GDM1 (cell line): ENCODE measurements around the gene TRIM73.
"Not testable (repeated sequence)": the region's sequence is repeated elsewhere in the genome, so short reads cannot be mapped to it uniquely, and the experiment has no call there.

Experiments used
- DNase-seq: peaks from one replicate; lab custom pipeline; 2025; lab: John Stamatoyannopoulos, UW

The TRIM73 gene

GRCh38 chr7:75395329-75395728 lies at the start of gene TRIM73:
TRIM73 (plus strand) TSS chr7:75395629; CDS start chr7:75398934, 3,305 bp downstream.
- not testable (repeated sequence) for DNase-seq

- DNase-seq = not testable (repeated sequence)
Observed at GRCh38 chr7:75358671-75359541, 36.5 kb upstream of the TRIM73 start.

GRCh38 chr7:75359542-75359848 lies 35.9 kb upstream of the TRIM73 start:
- DNase-seq = not testable (repeated sequence)

- not testable (repeated sequence) for DNase-seq
Observed at GRCh38 chr7:75364079-75364478, 31.4 kb upstream of the TRIM73 start.

GRCh38 chr7:75366643-75367042 lies 28.8 kb upstream of the TRIM73 start:
- DNase-seq = not testable (repeated sequence)

GRCh38 chr7:75367313-75367712 lies 28.1 kb upstream of the TRIM73 start:
- DNase-seq = not testable (repeated sequence)

- DNase-seq = not testable (repeated sequence)
Observed at GRCh38 chr7:75374144-75374518, 21.3 kb upstream of the TRIM73 start.

- not testable (repeated sequence) for DNase-seq
Observed at GRCh38 chr7:75374519-75375317, 20.7 kb upstream of the TRIM73 start.

GRCh38 chr7:75393194-75393593 lies 2.2 kb upstream of the TRIM73 start:
- DNase-seq = not testable (repeated sequence)

GRCh38 chr7:75397865-75398264 lies 2.4 kb downstream of the TRIM73 start:
- DNase-seq = not testable (repeated sequence)

- DNase-seq = not testable (repeated sequence)
Observed at GRCh38 chr7:75398771-75399700, 3.6 kb downstream of the TRIM73 start.

GRCh38 chr7:75400575-75400974 lies 5.1 kb downstream of the TRIM73 start:
- DNase-seq = not testable (repeated sequence)

GRCh38 chr7:75403455-75404443 lies 8.3 kb downstream of the TRIM73 start:
- DNase-seq = not testable (repeated sequence)

- DNase-seq = not testable (repeated sequence)
Observed at GRCh38 chr7:75404663-75405062, 9.2 kb downstream of the TRIM73 start.

GRCh38 chr7:75409880-75410822 lies 14.7 kb downstream of the TRIM73 start:
- not testable (repeated sequence) for DNase-seq

GRCh38 chr7:75410823-75411173 lies 15.4 kb downstream of the TRIM73 start:
- DNase-seq = not testable (repeated sequence)

GRCh38 chr7:75414204-75414603 lies 18.8 kb downstream of the TRIM73 start:
- not testable (repeated sequence) for DNase-seq

- not testable (repeated sequence) for DNase-seq
Observed at GRCh38 chr7:75414708-75415427, 19.4 kb downstream of the TRIM73 start.

- not testable (repeated sequence) for DNase-seq
Observed at GRCh38 chr7:75415428-75415817, 20.0 kb downstream of the TRIM73 start.
